SK-N-MC (cell line): ENCODE measurements around the gene NFATC1.

Experiments
- EZH2 ChIP-seq: fragments of 200-600 bp; sonication (generic); IDR thresholded peaks from one replicate; pipeline ENCODE4 v1.6.1; 2017; ENCODE audit warnings: antibody characterized with exemption
- POLR2AphosphoS5 ChIP-seq: IDR thresholded peaks from 2 replicates; pipeline ENCODE4 v1.6.1; 2012; ENCODE audit warnings: mild to moderate bottlenecking, low read depth, low read length, borderline replicate concordance

- TF ChIP-seq EZH2 = no peak
- no peak for TF ChIP-seq POLR2AphosphoS5
Observed at GRCh38 chr18:79345981-79346380, 49.7 kb upstream of the NFATC1 start.
